IPS-18a (cell line): Measurements from ENCODE around the gene RFC1.

Experiments
- H3K27ac ChIP-seq: one replicate; pipeline ENCODE4 v1.5.1; 2013; ENCODE audit warnings: low read length
- H3K27me3 ChIP-seq: one replicate; pipeline ENCODE4 v1.6.1; 2013; ENCODE audit warnings: mild to moderate bottlenecking, low read length; ENCODE audit not compliant: control insufficient read depth, insufficient read depth
- H3K36me3 ChIP-seq: one replicate; pipeline ENCODE4 v1.6.1; 2013; ENCODE audit warnings: low read depth, low read length; ENCODE audit not compliant: control insufficient read depth
- H3K4me1 ChIP-seq: one replicate; pipeline ENCODE4 v1.6.1; 2013; ENCODE audit warnings: low read depth, low read length; ENCODE audit not compliant: control insufficient read depth
- H3K4me3 ChIP-seq: one replicate; pipeline ENCODE4 v1.5.1; 2013; ENCODE audit warnings: low read length
- H3K9ac ChIP-seq: one replicate; pipeline ENCODE4 v1.6.1; 2013; ENCODE audit warnings: mild to moderate bottlenecking, low read length, moderate library complexity
- H3K9me3 ChIP-seq: one replicate; pipeline ENCODE4 v1.6.1; 2013; ENCODE audit warnings: low read depth, low read length; ENCODE audit not compliant: control insufficient read depth

Gene RFC1

DNA sequence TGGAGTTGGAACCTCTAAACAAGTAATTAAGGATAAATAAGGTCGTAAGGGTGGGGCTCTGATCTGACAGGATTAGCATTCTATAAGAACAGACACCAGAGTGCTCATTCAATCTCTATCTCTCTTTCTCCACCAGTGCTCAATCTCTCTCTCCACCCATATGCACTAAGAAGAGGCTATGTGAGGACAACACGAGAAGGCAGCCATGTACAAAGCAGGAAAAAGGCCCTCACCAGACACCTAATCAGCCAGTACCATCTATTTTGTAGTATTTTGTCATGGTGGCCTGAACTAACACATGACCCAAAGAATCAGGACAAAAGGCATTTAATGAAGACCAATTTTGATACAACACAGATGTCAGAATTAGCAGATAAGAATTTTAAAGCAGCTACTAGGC, 16.8 kb downstream of the RFC1 start:
- Histone ChIP-seq H3K9me3 (no peaks in the 10 kb centered on the region), H3K9ac (no peak overlapping the region), H3K4me3 (no peak overlapping the region), H3K27me3 (no peaks in the 10 kb centered on the region), H3K36me3 (peaks cover 17% of the 10 kb centered on the region), H3K4me1 (no peaks in the 10 kb centered on the region), H3K27ac (no peak overlapping the region)

DNA sequence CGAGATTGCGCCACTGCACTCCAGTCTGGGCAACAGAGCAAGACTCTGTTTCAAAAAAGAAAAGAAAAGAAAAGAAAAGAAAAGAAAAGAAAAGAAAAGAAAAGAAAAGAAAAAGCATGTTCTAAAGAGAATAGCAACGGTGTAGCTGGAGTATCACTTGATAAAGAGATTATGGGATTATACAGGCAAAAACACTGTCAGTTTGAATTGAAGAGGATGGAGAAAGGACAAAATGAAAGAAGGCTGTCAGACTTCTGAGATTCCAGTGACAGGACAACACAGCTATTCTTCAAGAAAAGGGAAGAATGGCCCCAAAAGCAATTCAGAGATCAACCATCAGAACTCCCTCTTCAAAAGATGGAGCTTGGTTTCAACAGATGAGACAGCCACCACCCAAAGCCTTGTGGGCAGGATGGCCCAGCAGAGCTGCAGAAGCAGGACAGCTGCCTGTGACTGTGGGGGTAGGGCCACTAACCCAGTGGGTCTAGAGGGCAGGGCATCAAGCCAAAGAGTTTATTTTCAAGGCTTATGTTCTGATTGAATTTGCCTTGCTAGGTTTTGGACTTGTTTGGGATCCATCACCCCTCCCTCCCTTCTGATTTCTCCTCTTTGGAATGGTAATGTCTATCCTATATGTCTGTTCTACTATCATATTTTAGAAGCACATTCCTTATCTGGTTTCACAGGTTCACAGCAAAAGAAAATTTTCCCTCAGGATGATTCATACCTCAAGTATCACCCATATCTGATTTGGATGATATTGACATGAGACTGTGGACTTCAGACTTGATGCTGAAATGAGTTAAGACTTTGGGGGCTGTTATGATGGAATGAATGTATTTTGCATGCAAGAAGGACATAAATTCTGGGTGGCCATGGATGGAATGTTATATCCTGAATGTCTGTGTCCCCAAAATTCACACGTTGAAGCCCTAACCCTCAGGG, 17.5 kb downstream of the RFC1 start:
- H3K27me3 ChIP-seq: no peaks in the 10 kb centered on the region
- no peak overlapping the region for H3K4me3 ChIP-seq
- H3K9ac ChIP-seq: no peak overlapping the region
- H3K36me3 ChIP-seq: peaks cover 21% of the 10 kb centered on the region
- H3K9me3 ChIP-seq: no peaks in the 10 kb centered on the region
- no peak overlapping the region for H3K27ac ChIP-seq
- no peaks in the 10 kb centered on the region for H3K4me1 ChIP-seq

DNA sequence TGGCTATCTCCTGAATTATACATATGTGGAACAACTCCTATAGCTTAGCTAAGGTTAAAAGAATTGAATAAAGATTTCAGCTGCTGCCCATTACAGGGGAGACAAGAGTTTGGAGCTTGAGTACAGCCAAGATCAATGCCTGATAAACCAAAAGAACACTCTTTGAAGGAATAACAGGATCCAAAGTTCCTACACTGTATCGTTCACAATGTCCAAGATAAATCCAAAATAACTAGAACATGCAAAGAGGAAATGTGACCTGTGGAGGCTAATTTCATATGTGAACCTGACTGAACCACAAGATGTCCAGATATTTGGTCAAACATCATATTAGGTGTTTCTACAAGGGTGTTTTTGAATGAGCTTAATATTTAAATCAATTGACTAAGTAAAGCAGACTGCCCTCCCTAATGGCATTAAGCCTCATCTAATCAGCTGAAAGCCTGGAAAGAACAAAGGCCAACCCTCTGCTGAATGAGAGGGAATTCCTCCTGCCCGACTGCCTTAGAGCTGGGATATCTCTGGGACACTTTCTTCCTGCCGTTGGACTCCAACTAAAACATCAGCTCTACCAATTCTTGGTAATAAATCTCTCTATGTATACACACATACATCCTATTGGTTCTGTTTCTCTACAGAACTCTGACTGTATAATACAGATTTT, 19.2 kb downstream of the RFC1 start:
- Histone ChIP-seq H3K27me3 (no peaks in the 10 kb centered on the region), H3K4me3 (no peak overlapping the region), H3K9me3 (no peaks in the 10 kb centered on the region), H3K9ac (no peak overlapping the region), H3K4me1 (no peaks in the 10 kb centered on the region), H3K27ac (no peak overlapping the region), H3K36me3 (peaks cover 27% of the 10 kb centered on the region)

DNA sequence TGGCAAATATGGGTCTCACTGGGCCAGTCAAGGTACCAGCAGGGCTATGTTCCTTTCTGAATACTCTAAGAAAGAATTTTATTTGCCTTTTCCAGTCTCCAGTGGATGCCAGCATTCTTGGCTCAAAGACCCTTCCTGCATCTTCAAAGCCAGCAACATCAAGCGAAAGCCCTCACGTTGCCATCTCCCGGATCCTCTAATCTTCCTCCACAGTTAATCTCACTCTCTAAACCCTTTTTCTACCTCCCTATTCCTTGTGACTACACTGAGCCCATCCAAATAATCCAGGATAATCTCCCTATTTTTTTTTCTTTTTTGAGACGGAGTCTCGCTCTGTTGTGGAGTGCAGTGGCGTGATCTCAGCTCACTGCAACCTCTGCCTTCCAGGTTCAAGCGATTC, 23.4 kb downstream of the RFC1 start:
- Histone ChIP-seq H3K27me3 (no peaks in the 10 kb centered on the region), H3K36me3 (peaks cover 24% of the 10 kb centered on the region), H3K4me1 (no peaks in the 10 kb centered on the region)

DNA sequence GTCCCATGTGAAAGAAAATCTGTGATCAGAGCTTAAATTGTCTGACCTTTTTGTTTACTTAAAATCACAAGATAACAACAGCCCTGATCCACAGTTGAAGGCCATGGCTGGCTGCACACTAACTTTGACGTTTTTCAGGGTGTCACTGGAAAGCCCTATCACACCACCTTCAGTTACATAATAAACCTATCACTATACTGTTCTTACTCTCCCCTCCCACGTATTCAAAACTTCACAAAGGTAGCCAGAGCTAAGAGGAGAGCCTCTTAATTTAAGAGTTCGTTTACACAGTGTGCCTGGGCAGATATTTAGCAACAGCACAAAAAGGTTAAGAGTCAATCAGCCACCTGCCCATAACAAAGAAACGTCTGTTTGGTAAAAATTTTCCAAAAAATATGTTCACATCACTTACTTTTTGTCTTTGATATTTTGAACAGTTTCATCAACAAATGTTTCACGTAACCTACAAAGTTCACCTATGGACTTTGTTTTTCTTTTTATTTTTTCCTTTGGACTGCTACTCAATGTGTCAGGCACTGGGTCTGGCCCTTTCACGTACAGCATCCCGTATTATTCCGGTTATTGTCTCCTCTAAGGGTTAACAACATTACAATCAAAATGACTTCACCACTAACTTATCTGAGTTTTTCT, 25.0 kb downstream of the RFC1 start:
- Histone ChIP-seq H3K9me3 (no peaks in the 10 kb centered on the region), H3K9ac (no peak overlapping the region), H3K4me3 (no peak overlapping the region), H3K36me3 (peaks cover 24% of the 10 kb centered on the region), H3K27me3 (no peaks in the 10 kb centered on the region), H3K4me1 (no peaks in the 10 kb centered on the region), H3K27ac (no peak overlapping the region)

More for the DNA sequence above, 23.4 kb downstream of the RFC1 start:
- no peaks in the 10 kb centered on the region for H3K9me3 ChIP-seq
- H3K9ac ChIP-seq: no peak overlapping the region
- H3K27ac ChIP-seq: no peak overlapping the region
- H3K4me3 ChIP-seq: no peak overlapping the region

DNA sequence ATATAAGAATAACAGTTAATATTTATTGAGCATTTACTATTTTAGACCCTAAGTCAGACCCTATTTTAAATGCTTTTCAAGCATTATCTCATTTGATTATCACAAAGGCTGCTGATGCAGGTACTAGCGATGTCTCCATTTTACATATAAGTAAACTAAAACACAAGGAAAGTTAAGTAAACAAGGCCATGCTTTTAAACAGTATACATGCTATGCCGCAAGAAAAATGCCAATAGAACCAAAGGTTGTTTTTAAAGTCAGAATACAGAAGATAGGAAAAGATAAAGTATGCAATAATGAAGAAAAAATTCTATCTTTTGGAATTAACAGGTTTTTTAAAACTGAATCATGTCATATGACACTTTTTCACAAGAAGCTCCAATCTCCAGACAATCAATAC, 26.2 kb downstream of the RFC1 start:
- Histone ChIP-seq H3K9ac (no peak overlapping the region), H3K4me3 (no peak overlapping the region), H3K27me3 (no peaks in the 10 kb centered on the region), H3K9me3 (no peaks in the 10 kb centered on the region), H3K27ac (no peak overlapping the region), H3K36me3 (peaks cover 24% of the 10 kb centered on the region), H3K4me1 (no peaks in the 10 kb centered on the region)

DNA sequence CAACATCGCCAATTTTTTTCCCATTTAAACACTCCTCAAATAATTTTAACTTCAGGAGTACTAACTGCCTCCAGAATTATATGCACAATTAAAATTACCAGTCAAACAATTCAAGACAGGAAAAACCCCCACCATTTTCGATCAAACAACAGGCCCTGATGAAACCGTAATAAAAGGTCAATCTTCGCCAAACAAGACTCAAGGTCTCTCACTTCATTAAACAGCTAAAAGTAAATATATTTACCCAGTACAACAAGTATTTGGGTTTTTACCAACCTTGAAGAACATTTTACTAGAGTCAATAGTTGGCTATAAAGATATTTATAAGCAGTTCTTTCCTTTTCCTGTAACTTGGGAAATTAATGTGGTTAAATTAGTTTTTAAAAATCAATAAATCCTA, 28.3 kb downstream of the RFC1 start:
- no peak overlapping the region for H3K27ac ChIP-seq
- no peak overlapping the region for H3K9ac ChIP-seq
- H3K4me3 ChIP-seq: no peak overlapping the region
- peaks cover 19% of the 10 kb centered on the region for H3K36me3 ChIP-seq
- no peaks in the 10 kb centered on the region for H3K27me3 ChIP-seq
- no peaks in the 10 kb centered on the region for H3K4me1 ChIP-seq
- no peaks in the 10 kb centered on the region for H3K9me3 ChIP-seq

DNA sequence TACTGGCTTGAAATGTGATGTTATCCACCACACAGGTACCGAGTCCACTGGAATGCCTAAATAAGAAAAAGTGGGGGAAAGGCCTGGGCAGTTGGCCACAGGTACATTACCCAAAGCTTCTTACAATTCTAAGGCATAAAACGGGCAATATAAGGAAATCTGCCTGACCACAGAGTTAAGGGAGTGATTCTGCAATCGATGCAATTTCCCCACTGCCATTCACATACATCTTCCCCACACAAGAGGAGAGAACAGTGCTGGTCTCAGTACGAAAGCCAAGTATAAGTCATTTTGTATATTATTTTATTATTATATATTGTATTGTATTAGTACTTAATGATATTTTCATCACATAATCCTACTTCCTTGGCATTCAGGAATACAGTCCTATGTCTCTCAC, 30.6 kb downstream of the RFC1 start:
- Histone ChIP-seq H3K27me3 (no peaks in the 10 kb centered on the region), H3K4me1 (no peaks in the 10 kb centered on the region), H3K36me3 (no peaks in the 10 kb centered on the region), H3K9me3 (no peaks in the 10 kb centered on the region), H3K9ac (no peak overlapping the region), H3K4me3 (no peak overlapping the region), H3K27ac (no peak overlapping the region)

DNA sequence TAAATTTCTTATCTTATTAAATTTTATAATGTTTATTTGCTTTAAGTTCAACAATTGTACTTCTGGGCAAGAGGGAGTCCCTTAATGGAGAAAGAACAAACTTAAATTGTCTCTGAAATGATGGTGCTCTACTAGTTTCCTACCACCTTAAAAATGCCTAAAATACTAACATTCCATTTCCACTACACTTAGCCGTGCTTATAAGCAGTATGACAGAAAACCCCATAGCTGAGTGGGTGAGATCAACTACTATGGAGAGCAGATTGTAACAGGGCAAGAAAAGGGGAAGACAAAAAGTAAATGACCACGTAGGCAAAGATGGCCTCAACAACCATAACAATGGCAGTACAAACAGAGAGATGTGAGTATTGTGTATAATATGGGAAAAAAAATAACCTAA, 35.0 kb downstream of the RFC1 start:
- Histone ChIP-seq H3K27me3 (no peaks in the 10 kb centered on the region), H3K4me3 (no peak overlapping the region), H3K36me3 (peaks cover 14% of the 10 kb centered on the region), H3K9ac (no peak overlapping the region), H3K4me1 (no peaks in the 10 kb centered on the region), H3K9me3 (no peaks in the 10 kb centered on the region), H3K27ac (no peak overlapping the region)

DNA sequence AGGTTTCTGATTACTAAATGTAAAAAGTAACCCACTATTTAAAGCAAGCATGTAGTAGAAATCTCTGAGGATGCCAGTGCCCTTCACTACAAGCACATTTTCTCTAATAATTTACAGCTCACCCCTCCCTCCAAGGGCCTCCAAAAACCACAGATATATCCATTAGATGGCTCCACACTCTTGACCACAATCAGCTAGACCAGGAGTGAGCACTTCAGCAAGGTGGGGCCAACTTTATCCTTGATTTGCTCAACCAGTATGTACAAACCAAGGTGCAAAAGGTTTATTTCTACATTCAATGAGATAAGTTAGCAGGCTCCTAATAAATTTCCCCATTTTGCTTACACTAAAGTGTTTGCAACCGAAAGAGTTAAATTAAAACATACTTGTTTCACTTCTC, 35.8 kb downstream of the RFC1 start:
- Histone ChIP-seq H3K4me3 (no peak overlapping the region), H3K4me1 (no peaks in the 10 kb centered on the region), H3K36me3 (peaks cover 18% of the 10 kb centered on the region), H3K9me3 (no peaks in the 10 kb centered on the region), H3K27me3 (no peaks in the 10 kb centered on the region), H3K9ac (no peak overlapping the region), H3K27ac (no peak overlapping the region)

DNA sequence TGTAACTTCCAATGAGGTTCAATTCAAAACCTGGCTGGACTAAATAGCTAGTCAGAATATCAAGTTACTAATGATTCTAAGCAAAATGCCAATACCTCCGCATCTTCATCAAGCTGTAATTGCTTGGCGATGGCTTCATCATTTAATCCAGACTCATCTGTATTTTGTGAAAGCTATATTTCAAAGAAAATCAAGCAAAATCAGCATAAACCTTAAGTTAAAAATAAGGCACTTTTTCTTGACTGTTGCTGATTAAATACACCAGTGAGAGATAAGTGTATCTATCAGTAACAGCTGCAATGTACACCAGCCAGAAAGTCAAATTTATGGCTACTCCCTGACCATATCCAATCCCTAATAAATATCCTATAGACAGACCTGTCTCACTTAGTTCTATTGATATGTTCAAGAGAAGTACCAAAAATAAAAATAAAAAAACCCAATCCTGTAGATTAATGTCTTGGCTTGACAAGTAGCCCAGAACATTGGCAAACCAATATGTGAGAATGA, 39.6 kb downstream of the RFC1 start:
- no peaks in the 10 kb centered on the region for H3K9me3 ChIP-seq
- no peaks in the 10 kb centered on the region for H3K27me3 ChIP-seq
- no peak overlapping the region for H3K9ac ChIP-seq
- no peak overlapping the region for H3K27ac ChIP-seq
- no peaks in the 10 kb centered on the region for H3K4me1 ChIP-seq
- peaks cover 28% of the 10 kb centered on the region for H3K36me3 ChIP-seq
- H3K4me3 ChIP-seq: no peak overlapping the region
